ENCODE data around the gene SERGEF.

Gene SERGEF

DNA sequence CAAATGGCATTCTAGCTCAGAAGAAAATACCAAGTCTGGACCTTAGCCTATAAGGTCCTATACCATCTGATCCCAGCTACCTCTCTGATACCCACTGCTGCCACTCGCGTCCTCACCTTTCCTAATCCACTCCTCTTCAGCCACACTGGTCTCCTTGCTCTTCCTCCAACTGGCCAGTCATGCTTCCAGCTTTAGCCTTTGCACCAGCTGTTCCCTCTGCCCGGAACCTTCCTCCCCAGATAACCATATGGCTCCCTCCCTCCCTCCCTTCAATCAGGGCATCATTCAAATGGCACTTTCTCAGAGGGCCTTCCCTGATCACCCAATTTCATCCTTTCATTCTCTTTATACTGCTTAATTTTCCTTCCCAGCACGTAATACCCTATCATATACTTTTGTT, 210.4 kb downstream of the SERGEF start:
- Histone ChIP-seq H3K36me3 (ENCODE audit: control insufficient read depth, insufficient read depth, low read length) (no peaks in the 10 kb centered on the region), H3K4me3 (replicated peaks; ENCODE audit: low read depth, low read length) (no peak overlapping the region), H3K27me3 (replicated peaks; ENCODE audit: control insufficient read depth, insufficient read depth, low read length) (no peaks in the 10 kb centered on the region)
- no peak for DNase-seq (ENCODE audit: extremely low read depth, insufficient read length)
- TF ChIP-seq, protein P1, sequence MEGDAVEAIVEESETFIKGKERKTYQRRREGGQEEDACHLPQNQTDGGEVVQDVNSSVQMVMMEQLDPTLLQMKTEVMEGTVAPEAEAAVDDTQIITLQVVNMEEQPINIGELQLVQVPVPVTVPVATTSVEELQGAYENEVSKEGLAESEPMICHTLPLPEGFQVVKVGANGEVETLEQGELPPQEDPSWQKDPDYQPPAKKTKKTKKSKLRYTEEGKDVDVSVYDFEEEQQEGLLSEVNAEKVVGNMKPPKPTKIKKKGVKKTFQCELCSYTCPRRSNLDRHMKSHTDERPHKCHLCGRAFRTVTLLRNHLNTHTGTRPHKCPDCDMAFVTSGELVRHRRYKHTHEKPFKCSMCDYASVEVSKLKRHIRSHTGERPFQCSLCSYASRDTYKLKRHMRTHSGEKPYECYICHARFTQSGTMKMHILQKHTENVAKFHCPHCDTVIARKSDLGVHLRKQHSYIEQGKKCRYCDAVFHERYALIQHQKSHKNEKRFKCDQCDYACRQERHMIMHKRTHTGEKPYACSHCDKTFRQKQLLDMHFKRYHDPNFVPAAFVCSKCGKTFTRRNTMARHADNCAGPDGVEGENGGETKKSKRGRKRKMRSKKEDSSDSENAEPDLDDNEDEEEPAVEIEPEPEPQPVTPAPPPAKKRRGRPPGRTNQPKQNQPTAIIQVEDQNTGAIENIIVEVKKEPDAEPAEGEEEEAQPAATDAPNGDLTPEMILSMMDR (IDR thresholded peaks at IDR 0.05; ENCODE audit: insufficient read depth, low read length, poor library complexity, severe bottlenecking), result no peak

DNA sequence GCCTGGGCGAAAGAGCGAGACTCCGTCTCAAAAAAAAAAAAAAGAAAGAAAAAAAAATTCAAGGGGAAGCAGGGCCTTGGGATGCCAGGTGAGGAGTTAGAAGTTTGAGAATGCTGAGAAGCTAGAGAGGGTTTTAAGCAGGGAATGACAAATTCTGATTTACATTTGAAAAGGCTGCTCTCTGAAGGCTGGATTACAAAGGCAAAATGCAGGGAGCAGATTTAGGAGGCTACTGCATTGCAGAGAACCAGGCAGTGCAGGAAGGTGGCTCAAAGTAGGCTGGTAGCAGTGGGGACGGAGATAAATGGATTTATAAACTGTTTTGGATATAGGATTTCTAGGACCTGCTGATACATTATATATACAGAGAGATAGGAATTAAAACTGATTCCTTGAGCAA, 211.7 kb downstream of the SERGEF start:
- Histone ChIP-seq H3K36me3 (ENCODE audit: control insufficient read depth, insufficient read depth, low read length) (no peaks in the 10 kb centered on the region), H3K4me3 (replicated peaks; ENCODE audit: low read depth, low read length) (no peak overlapping the region), H3K27me3 (replicated peaks; ENCODE audit: control insufficient read depth, insufficient read depth, low read length) (no peaks in the 10 kb centered on the region)
- DNase-seq (ENCODE audit: extremely low read depth, insufficient read length), result no peak
- TF ChIP-seq, protein P1 (IDR thresholded peaks at IDR 0.05; ENCODE audit: insufficient read depth, low read length, poor library complexity, severe bottlenecking), result no peak

DNA sequence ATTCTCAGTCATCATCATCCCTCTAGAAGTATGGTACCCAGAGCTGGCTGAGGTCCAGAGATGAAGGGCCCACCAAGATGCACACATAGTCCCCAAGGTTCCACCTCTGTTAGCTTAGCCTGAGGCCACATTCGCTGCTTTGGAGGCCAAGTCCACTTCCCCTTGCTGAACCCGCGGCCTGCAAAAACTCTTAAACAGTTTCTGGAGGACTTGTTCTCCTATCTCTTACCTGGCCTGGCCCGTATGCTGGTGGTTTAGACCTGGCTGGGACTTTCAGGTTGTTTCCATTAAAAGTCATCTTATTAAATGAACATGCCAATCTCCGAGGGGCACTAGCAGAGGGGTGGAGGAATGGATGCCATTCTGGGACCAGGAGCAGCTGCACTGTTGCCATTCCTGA, 213.7 kb downstream of the SERGEF start:
- no peak overlapping the region for H3K4me3 ChIP-seq (replicated peaks; ENCODE audit: low read depth, low read length)
- TF ChIP-seq, protein P1 (IDR thresholded peaks at IDR 0.05; ENCODE audit: insufficient read depth, low read length, poor library complexity, severe bottlenecking), result no peak

DNA sequence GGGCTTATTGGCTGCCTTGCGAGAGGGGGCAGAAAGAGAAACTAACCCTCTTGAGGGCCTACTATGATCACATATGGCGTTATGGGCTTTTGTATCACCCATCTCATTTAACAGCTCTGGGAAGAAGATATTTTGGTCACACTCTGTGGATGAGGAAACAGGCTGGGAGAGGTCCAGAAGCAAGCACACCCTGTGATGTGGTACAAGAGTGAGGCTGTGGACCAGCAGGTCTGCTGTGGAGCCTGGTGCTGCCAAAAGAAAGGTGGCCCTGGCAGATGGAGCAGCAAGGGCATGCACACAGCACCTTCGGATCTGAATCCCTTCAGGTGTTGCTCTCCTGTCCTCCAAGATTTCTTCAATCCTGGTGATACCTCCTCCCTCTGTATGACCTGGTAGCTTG, 214.1 kb downstream of the SERGEF start:
- no peak for DNase-seq (ENCODE audit: extremely low read depth, insufficient read length)

More for the DNA sequence above, 213.7 kb downstream of the SERGEF start:
- Histone ChIP-seq H3K36me3 (ENCODE audit: control insufficient read depth, insufficient read depth, low read length) (no peaks in the 10 kb centered on the region), H3K27me3 (replicated peaks; ENCODE audit: control insufficient read depth, insufficient read depth, low read length) (no peaks in the 10 kb centered on the region)
- no peak for DNase-seq (ENCODE audit: extremely low read depth, insufficient read length)

DNA sequence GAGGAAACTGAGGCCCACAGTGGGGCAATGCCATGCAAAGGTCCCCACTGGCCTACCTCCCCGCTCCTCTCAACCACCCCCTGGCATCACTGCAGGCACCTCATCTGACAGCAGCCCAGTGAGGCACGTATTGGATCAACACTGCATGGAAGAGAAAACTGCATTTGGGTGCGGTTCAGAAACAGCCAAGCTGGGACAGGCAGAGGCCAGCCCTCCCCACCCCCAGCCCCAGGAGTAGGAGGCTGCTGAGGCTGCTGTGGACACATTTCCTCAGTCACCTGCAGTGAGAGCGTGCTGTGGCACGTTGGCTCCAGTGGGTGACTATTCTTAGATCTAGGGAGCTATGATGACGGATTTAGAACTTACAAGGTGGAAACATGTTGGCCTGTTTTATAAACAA, 214.6 kb downstream of the SERGEF start:
- DNase-seq (ENCODE audit: extremely low read depth, insufficient read length), result no peak
- H3K27me3 ChIP-seq (replicated peaks; ENCODE audit: control insufficient read depth, insufficient read depth, low read length), result no peaks in the 10 kb centered on the region
- TF ChIP-seq, protein P1 (IDR thresholded peaks at IDR 0.05; ENCODE audit: insufficient read depth, low read length, poor library complexity, severe bottlenecking), result no peak
- no peaks in the 10 kb centered on the region for H3K36me3 ChIP-seq (ENCODE audit: control insufficient read depth, insufficient read depth, low read length)
- no peak overlapping the region for H3K4me3 ChIP-seq (replicated peaks; ENCODE audit: low read depth, low read length)

More for the DNA sequence above, 214.1 kb downstream of the SERGEF start:
- Histone ChIP-seq H3K27me3 (replicated peaks; ENCODE audit: control insufficient read depth, insufficient read depth, low read length) (no peaks in the 10 kb centered on the region), H3K4me3 (replicated peaks; ENCODE audit: low read depth, low read length) (no peak overlapping the region), H3K36me3 (ENCODE audit: control insufficient read depth, insufficient read depth, low read length) (no peaks in the 10 kb centered on the region)
- TF ChIP-seq, protein P1 (IDR thresholded peaks at IDR 0.05; ENCODE audit: insufficient read depth, low read length, poor library complexity, severe bottlenecking), result no peak

DNA sequence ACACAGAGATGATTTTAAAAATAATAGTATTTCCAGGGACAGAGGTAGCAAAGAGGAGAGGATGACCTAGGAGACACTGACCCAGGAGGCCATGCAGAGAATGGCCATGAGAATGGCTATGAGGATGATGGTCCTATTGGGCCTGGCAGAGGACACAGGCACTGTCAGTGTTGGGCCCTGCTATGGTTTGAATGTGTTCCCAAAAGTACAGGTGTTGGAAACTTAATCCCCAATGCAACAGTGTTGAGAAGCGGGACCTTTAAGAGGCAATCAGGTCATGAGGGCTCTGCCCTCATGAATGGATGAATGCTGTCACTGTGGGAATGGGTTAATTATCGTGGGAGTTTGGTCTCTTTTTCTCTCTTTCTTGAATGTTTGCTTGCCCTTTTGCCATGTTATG, 216.7 kb downstream of the SERGEF start:
- TF ChIP-seq, protein P1 (IDR thresholded peaks at IDR 0.05; ENCODE audit: insufficient read depth, low read length, poor library complexity, severe bottlenecking), result no peak
- H3K36me3 ChIP-seq (ENCODE audit: control insufficient read depth, insufficient read depth, low read length), result no peaks in the 10 kb centered on the region
- DNase-seq (ENCODE audit: extremely low read depth, insufficient read length), result no peak
- H3K4me3 ChIP-seq (replicated peaks; ENCODE audit: low read depth, low read length), result no peak overlapping the region
- H3K27me3 ChIP-seq (replicated peaks; ENCODE audit: control insufficient read depth, insufficient read depth, low read length), result no peaks in the 10 kb centered on the region
